ENCODE data around the gene TBC1D22A.

GRCh38 chr22:46727813-46728364 is 34.6 kb upstream of the TBC1D22A start:
- no peak for TF ChIP-seq EZH2 (IDR thresholded peaks at IDR 0.05; ENCODE audit: low read length, unreplicated experiment)
- no peak for TF ChIP-seq CTCF (conservative IDR thresholded peaks at IDR 0.05; ENCODE audit: low read depth, low read length)

Measured in PC-3 (cell line).